DLD1 (cell line): Measurements from ENCODE around the gene MROH7.

Source experiments
- in situ Hi-C: cut with HindIII; loops from 2 replicates; pipeline ENCODE4 v1.10.0; 2017; ENCODE audit warnings: low sequenced_read_pairs

MROH7 gene

DNA sequence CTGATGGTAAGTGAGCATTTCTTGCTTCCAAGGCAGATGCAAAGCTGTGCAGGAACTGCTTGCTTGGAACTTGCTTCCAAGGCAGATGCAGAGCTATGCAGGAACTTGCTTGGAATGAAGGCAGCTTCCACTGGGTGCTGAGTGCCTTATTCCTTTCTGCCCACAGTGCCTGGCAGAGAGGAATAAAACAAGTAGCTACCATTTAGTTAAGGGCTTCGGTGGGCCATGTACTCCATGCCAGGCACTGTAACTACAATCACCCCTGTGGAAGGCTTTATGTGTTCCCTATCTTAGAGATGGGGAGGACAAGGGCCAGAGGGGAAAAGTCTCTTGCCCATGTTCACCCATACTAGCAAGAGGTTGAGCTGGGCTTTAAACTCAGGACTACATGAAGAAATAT, 8.3 kb downstream of the MROH7 start:
- in situ Hi-C loops: no loop called here

DNA sequence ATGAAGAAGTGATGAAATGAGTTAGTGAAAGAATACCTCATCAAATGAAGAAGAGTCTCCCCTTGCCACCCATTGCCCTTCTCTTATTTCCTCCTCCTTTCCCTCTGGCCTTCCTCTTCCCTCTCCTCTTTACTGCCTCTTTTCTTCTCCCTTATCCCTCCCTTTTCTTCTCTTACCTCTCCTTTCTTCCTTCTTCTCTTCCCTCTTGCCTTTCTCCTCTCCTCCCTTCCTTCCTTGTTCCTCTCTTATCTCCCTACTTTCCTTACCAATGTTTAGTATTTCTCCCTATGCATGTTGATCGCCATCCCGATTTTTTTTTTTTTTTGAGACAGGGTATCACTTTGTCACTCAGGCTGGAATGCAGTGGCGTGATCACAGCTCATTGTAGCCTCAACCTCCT, 8.8 kb downstream of the MROH7 start:
- in situ Hi-C loops: no loop called here

DNA sequence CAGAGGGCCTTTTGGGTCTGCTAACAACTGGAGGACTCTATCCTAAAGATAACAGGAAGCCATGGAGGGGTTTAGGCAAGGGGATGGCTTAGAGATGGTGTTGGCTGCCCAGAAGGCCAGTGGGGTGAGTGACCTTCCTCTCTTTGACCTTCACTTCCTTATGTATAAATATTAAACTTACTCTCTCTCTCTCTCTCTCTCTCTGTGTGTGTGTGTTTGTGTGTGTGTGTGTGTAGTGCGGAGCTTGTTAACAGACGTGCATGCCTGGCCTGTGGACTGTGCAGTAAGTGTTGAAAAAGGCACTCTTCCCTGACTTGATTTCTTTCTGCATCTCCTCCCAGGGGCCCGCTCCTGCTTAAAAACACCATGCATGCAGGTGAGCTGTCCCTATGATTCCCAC, 10.0 kb downstream of the MROH7 start:
- in situ Hi-C loops: no loop called here

DNA sequence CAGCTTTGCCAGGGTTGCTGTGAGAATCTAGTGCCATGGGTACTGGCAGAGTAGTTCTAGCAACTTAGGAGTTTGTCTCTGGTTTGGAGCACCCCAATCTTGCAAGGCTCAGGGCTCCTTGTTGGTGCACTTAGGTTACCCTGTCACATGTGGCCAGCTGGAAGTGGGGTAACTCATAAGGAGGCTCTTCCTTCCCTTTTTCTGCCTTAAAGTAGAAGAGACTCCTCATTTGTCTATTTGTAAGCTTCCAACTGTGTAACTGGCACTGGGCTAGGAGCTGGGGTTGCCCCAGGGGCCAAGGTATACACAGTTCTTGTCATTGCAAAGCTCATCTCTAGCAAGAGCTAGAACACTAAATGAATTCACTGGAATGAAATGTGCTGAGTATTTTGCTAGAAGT, 10.6 kb downstream of the MROH7 start:
- in situ Hi-C loops: no loop called here

DNA sequence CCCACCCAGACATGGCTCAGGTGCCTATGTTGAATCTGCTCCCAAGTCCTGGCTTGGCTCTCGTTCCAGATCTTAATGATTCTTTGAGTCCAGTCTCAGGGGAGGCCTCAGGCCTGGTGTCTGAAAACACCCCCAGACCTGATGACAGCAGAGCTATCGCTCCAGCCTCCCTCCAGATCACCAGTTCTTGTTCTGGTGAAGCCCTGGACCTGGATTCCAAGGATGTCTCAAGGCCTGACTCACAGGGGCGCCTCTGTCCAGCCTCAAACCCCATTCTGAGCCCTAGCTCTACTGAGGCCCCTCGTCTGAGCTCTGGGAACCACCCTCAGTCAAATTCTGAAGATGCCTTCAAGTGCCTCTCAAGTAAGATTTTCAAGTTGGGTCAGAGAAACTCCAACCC, 11.4 kb downstream of the MROH7 start:
- in situ Hi-C loops: no loop called here

DNA sequence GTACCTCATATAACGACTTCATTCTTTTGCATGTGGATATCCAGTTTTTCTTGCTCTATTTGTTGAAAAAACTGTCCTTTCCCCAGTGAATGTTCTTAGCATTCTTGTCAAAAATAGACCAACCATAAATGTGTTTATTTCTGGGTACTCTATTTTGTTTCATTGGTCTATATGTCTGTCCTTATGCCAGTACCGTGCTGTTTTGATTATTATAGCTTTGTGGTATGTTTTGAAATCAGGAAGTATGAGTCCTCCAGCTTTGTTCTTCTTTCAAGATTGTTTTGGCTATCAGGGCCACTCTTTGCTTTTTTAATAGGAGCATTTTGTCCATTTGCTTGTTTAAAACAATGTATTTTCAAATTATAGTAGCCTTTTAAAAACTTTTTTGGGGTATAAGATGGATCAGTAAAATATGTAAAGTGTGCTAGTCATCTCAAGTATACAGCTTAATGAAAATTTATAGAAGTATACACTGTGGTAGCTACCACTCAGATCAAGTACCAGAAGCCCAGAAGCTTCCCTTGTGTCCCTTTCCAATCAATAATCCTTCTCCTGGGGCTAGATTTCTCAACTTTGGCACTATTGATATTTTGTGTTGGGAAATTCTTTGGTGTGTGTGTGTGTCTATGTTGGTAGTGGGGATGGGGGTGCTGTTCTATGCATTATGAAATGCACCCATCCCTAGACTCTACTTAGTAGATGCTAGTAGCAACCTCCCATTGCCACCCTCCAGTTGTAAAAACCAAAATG, 16.8 kb downstream of the MROH7 start:
- in situ Hi-C loops: no loop called here

DNA sequence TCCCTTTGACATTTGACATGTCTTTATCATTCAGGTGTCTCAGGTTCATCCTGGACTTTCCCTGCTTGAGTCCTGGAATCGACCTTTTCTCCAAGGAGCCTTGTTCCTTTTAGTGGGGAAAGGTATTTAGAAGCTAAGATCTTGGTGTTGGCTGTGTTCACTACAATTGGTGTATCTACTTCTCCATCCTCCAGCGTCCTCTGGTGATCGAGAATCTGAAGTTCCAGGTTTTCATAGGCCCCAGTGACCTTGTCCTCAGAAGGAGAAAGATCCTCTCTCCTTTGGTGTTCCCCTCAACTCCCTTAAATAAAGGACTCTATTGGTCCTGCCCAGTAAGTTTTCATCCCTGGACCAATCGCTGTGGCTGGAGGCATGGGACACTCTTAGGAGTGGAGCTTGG, 22.1 kb downstream of the MROH7 start:
- in situ Hi-C loops: no loop called here

DNA sequence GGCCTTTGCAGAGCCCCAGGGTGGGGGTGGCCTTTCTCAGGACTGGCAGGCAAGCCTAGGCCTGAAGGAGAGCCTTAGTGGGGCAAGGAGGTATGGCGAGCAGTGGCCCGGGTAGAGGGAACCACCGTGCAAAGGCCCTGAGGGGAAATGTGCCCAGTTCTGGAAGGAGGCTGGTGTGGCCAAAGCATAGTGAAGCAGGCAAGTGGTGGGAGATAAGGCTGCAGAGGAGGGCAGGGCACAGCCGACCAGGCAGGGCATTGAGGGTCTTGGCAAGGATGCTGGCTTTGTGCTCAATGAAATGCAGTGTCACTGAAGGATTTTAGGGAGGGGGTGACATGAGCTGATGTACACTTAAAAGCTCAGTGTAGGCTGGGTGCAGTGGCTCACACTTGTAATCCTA, 22.8 kb downstream of the MROH7 start:
- in situ Hi-C loops: no loop called here

DNA sequence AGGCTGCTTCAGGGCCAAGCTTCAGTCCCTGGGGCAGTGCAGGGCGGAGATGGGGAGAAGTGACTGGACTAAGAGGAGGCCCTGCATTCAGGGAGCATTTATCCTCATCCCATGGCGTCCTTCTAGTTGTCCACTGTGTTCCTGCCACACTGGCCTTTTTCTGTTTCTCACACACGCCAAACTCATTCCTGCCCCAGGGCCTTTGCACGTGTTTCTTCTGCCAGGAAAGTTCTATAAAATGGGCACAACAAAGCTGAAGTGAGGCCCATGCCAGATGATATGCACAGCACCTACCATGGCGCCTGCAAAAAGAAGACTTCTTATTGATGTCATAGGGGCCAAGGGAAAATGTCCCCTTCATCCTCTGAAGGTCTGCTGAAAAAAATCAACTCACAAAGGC, 24.3 kb downstream of the MROH7 start:
- in situ Hi-C loops: no loop called here

DNA sequence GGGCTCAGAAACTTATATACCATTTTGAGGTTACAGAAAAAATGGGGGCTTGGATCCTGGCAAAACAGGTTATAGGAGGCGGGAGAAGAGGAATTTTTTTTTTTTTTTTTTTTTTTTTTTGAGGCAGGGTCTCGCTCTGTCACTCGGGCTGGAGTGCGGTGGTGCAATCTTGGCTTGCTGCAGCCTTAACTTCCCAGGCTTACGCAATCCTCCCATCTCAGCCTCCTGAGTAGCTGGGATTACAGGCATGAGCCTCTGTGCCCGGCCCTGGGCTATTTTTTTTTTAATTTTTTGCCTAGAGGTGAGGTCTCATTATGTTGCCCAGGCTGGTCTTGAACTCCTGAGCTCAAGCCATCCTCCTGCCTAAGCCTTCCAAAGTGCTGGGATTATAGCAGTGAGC, 24.7 kb downstream of the MROH7 start:
- in situ Hi-C loops: no loop called here

DNA sequence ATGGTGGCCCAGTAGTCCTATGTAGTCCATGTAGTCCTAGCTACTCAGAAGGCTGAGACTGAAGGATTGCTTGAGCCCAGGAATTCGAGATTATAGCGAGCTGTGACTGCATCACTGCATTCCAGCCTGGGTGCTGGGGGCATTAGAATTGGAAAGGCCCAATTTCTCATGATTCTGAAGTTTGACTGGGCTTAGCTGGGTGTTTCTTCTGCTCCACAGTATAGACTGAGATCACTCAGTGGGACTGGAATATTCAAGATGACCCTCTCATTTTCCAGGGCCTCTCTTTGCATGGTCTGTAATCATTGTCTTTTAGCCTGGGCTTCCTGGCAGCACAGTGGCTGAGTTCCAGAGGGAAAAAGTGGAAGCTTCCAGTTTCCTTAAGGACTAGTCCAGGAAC, 26.2 kb downstream of the MROH7 start:
- in situ Hi-C loops: no loop called here

DNA sequence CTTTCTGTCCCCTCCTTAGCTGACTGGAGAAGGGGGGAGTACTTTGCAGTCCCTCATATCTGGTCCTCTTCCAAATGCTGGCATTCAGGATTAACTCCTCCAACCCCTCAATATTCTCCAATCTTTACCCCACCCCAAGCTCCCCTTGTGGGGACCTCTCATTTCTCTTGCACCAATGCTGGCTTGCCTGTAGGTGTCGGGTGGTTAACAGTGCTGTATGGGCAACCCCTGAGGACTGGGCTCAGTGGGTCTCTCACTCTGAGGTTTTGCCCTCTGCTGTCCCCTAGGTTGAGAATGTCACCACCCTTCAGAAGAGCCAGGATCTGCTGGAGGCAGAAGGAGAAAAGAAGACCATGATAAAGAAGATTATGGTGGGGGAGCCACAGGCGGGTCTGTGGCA, 27.0 kb downstream of the MROH7 start:
- in situ Hi-C loops: no loop called here

DNA sequence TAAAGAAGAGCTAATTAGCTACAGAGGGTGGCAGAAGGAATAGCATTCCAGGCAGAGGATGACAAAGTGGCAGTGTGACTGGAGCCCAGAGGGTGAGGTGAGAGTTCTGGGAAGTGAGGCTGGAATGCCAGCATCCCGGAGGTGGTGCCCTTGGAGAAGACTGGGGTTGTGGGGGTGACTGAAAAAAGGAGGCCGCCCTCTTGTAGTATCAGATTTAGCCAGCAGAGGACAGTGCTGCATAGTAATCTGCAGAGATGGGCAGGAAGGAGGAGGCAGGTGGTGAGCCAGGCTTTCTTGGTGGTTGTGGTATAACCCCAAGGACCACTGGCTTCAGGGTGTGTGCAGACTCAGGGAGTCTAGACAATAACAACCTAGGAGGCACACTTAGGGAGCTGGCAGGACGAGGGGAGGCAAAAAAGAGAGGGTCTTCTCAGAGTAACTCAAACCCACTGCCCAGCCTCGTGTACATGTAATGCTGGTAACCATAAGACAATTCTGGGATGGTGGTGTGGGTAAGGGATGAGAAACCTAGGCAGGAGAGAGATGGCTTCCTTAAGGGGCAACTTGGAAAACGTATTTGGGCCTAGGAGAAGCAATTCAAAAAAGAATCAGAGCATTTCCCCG, 30.5 kb downstream of the MROH7 start:
- in situ Hi-C loops: no loop called here

DNA sequence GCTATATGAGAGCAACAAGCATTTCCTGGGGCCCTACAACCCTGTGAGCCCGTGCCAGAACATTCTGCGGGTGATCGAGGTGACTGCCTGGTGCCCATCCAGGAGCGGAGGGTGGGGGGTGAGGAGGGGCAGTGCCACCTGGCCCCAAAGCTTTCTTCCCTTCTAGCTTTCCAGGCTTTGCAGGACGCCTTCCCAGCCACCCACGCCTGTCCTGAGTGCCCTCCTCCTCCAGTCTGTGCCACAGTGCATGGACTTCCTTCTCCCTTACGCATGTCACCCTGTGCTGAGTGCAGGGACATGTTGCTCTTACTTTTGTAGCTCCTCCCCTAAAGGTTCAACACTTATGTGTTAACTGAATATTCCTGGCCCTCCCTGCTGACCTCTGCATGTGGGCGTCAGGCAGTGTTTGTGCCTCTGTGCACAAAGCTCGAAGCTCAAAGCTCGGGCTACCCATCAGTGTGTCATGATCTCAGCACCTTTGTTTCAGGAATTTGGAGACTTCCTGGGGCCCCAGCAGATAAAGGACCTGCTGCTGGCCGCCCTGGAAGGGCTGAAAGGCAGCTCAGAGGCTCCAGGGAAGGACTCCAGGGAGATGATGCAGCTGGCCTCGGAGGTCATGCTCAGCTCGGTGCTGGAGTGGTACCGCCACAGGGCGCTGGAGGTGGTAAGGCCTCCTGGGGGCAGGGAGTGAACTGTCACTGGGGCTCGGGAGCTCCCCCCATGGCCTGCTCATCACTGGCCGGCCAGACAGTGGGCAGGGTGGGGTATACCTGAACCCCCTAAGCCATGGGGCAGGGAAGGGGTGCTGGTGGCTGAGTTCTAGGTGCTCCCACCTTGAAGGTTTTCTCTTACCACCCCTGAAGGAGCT, 37.4 kb downstream of the MROH7 start:
- in situ Hi-C loops: no loop called here

DNA sequence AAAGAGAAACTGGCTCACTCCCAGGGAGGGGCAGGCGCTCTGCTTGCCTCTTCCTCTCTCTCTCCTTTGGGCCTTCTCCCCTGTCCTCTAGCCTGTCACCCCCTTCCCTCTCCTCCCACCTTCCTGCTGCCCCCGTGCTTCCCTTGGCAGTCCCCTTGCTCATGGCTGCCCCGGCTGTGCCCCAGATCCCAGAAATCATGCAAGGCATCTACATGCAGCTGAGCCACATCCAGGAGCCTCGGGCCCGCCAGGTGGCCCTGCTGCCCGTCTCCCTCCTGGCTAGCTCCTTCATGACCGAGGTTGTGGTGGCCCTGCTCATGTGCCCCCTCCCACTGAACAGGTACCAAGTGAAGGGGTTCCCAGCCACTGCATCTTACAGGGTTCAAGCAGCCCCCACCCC, 38.1 kb downstream of the MROH7 start:
- in situ Hi-C loops: no loop called here

DNA sequence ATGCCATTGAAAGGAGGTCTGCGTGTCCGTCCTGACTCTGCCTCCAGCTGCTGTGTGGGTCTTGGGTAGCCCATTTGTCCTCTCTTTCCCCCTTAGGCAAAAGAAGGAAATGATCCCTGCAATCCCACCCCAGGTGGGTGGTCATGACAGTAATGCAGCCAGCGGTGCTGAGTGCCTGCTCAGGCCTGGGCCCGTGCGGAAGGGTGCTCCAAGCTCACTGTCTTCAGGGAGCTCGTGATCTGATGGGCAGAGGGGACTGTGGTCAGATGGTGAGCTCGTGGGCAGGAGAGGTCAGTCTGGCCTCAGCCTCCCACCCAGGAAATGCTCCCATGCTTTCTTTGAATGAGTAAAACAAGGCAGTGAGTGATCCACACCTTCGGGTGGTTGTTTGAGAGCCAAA, 38.8 kb downstream of the MROH7 start:
- in situ Hi-C loops: no loop called here

DNA sequence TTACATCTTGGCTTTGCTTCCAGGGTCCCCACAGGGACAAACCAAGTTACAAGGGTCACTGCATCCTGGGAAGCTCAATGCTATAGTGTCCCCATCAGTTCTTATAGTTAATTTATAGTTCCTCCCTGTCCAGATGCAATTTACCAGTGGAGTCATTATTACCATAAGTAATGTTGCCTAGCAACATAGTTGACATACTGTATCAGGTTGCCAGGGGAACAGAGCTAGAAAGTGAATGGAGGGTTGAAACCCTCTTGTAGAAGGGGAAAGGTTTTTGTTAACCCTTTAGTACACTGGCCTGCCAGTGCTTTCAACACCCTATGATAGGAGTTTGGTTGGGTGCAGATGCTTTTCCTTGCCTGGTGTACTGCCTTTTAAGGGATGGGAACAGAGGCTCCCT, 39.8 kb downstream of the MROH7 start:
- in situ Hi-C loops: no loop called here

DNA sequence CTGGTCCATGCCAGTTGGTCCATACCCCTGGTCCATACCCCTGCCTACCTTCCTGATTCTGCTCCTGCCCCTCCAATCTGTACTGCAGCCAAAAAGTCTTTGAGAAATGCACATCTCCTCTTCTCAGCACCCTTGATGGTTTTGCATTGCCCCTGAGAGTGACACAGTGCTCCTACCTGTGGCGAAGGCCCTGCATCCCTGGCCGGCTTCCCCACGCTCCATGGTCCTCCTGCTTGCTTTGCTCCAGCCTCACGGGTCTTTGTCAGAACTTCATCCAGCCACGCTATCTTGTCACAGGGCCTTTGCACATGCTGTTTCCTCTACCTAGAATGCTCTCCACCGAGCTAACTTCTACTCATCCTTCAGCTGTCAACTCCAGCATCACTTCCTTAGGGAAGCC, 41.9 kb downstream of the MROH7 start:
- in situ Hi-C loops: no loop called here

DNA sequence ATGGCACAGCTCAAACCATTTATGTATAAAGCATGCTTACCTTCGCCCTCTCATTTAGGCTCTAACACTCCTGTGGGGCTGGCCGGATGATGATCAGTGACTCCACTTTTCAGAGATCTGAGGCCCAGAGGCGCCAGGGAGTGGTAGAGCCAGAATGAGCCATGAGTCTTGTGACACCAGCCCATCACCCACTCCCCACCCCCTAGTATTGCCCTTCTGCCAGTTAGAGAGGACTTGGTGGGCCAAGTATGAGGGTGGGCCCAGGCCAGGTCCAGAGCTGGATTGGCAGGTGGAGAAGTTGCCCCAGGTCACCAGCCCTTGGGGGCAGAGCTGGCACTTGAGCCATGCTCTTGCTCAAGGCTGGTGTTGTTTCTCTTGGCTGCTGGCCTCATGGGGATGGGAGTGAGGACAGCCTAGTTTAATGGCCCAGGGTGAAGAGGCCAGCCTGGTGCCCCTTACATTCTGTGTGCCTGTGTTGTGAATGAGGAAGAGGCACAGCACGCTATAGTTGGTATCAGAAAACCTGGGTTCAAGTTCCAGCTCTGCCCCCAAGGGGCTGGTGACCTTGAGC, 43.8 kb downstream of the MROH7 start:
- in situ Hi-C loops: no loop called here

DNA sequence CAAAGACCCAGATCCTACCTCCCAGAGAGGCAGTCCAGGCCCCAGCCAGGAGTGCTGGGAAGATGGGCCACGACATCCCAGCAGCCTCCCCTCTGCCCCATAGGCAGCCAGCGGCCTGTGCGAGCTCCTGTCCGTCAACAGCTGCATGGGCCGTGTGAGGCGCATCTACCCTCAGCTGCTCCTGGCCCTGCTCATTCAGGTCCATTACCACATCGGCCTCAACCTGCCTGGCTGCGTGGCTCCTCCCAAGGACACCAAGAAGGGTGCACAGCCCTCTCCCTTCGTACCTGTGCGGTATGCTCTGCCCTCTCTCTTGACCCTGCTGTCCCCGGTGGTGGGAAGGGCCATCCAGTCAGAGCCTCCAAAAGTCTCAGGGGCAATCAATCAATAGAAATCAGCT, 44.6 kb downstream of the MROH7 start:
- in situ Hi-C loops: no loop called here

DNA sequence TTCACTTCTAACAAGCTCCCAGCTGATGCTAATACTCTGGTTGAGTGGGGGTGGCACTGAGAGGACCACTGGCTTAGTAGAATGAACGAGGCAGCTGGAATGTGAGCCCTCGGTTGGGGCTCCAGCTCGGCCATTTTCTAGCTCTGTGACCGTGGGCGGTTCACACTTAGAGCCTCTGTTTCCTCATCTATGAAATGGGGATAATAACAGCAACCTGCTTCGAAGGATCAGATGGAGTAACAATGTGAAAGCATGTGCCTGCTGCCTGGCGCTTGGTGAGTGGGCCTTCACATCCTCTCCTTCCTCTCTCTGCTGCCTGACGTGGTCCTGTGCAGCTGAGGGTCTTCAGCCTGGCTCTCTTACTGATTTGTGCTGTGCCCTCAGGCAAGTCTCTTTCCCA, 53.2 kb downstream of the MROH7 start:
- in situ Hi-C loops: no loop called here

DNA sequence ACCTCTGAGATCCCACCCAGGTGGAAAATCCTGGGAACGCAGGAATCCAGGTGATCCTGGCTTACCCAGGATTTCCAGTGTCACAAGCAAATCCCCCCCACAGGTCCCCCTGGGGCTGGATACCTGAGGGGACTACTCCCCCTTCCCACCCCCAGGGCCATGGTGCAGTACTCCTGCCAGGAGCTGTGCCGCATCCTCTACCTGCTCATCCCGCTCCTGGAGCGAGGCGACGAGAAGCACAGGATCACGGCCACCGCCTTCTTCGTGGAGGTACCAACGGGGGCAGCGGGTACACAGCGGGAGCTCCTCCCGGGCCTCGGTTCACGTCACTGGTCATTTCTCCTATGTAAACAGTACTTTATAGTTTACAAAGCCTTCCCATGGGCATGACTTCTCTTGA, 53.6 kb downstream of the MROH7 start:
- in situ Hi-C loops: no loop called here
